H1 (cell line): ENCODE measurements around the gene CBLL1. TPM values are rescaled to one million over a fixed set of nuclear protein-coding genes. Genes with fewer than 3 reads are reported as not detected.

Experiments used
- CTCF ChIA-PET: fragments of 300-600 bp; sonication (Branson Sonifier 250); formaldehyde crosslinking; loops from one replicate; lab custom pipeline; 2021; ENCODE audit not compliant: partially characterized antibody; lab: Charles Lee
- POLR2A ChIA-PET: fragments of 300-600 bp; sonication (Branson Sonifier 250); formaldehyde crosslinking; loops from one replicate; lab custom pipeline; 2021; ENCODE audit warnings: inconsistent platforms; ENCODE audit not compliant: partially characterized antibody; lab: Charles Lee
- DNase-seq, 2 experiments: peaks; one replicate each; pipeline versions ENCODE4 v3.0.0 to v3.0.0-alpha.2; 2010 to 2022; ENCODE audit warnings: low spot score in 2 of 2, low read depth in 1 of 2, mixed read lengths in 1 of 2
- FAIRE-seq: peaks from 2 replicates; lab custom pipeline; 2011; peaks lifted over from hg19 to GRCh38; lab: Jason Lieb, UNC
- H2AFZ ChIP-seq: 2 replicates; pipeline ENCODE4 v1.8.1; 2012; ENCODE audit warnings: low read length, inconsistent platforms
- H2AK5ac ChIP-seq: 2 replicates; pipeline ENCODE4 v1.6.1; 2013; ENCODE audit warnings: low read depth, low read length
- H2BK120ac ChIP-seq: replicated peaks from 2 replicates; pipeline ENCODE3; 2013; ENCODE audit warnings: low read depth, low read length, inconsistent platforms
- H2BK12ac ChIP-seq: 2 replicates; pipeline ENCODE4 v1.6.1; 2013; ENCODE audit warnings: low read depth, low read length
- H2BK15ac ChIP-seq: 2 replicates; pipeline ENCODE4 v1.6.1; 2013; ENCODE audit warnings: low read length
- H2BK20ac ChIP-seq: 2 replicates; pipeline ENCODE4 v1.6.1; 2013; ENCODE audit warnings: low read length
- H2BK5ac ChIP-seq: 2 replicates; pipeline ENCODE4 v1.6.1; 2013; ENCODE audit warnings: low read depth, low read length
- H3K14ac ChIP-seq: 2 replicates; pipeline ENCODE4 v1.6.1; 2013; ENCODE audit warnings: inconsistent platforms; ENCODE audit not compliant: insufficient read length
- H3K18ac ChIP-seq: 2 replicates; pipeline ENCODE4 v1.6.1; 2013; ENCODE audit warnings: low read length; ENCODE audit errors: extremely low read depth
- H3K23ac ChIP-seq: 2 replicates; pipeline ENCODE4 v1.6.1; 2013; ENCODE audit warnings: inconsistent platforms; ENCODE audit not compliant: insufficient read length
- H3K23me2 ChIP-seq: 2 replicates; pipeline ENCODE4 v1.6.1; 2013; ENCODE audit warnings: low read depth, low read length
- H3K27ac ChIP-seq: 2 replicates; pipeline ENCODE4 v1.6.1; 2011; ENCODE audit warnings: low read depth, low read length, inconsistent platforms
- H3K27me3 ChIP-seq, 4 experiments: replicated peaks in 1 of 4; 1 replicate in 1 of 4; 2 replicates in 3 of 4; pipeline versions ENCODE4 v1.6.1 to v1.8.1; 2011 to 2013; ENCODE audit warnings: low read length in 3 of 4, mild to moderate bottlenecking in 3 of 4, inconsistent platforms in 2 of 4, mixed read lengths in 2 of 4, moderate library complexity in 1 of 4; ENCODE audit not compliant: control insufficient read depth in 3 of 4, insufficient read depth in 3 of 4; ENCODE audit errors: extremely low read depth in 1 of 4
- H3K36me3 ChIP-seq, 4 experiments: 2 replicates each; pipeline versions ENCODE4 v1.6.1 to v1.8.1; 2011 to 2013; ENCODE audit warnings: mild to moderate bottlenecking in 4 of 4, low read length in 3 of 4, moderate library complexity in 2 of 4, control low read depth in 1 of 4, inconsistent platforms in 1 of 4; ENCODE audit not compliant: insufficient read depth in 4 of 4, control insufficient read depth in 2 of 4
- H3K4ac ChIP-seq: replicated peaks from 2 replicates; pipeline ENCODE3; 2013; ENCODE audit warnings: low read length, low read depth, mixed read lengths, inconsistent platforms; ENCODE audit not compliant: insufficient read length
- H3K4me1 ChIP-seq, 4 experiments: replicated peaks in 1 of 4; 1 replicate in 1 of 4; 2 replicates in 3 of 4; pipeline versions ENCODE4 v1.6.1 to v1.8.1; 2011 to 2013; ENCODE audit warnings: low read length in 3 of 4, inconsistent platforms in 2 of 4, mixed read lengths in 1 of 4; ENCODE audit not compliant: insufficient read depth in 4 of 4, control insufficient read depth in 3 of 4
- H3K4me2 ChIP-seq, 2 experiments: 2 replicates each; pipeline versions ENCODE4 v1.6.1 to v1.8.1; 2011 to 2013; ENCODE audit warnings: low read depth in 2 of 2, low read length in 2 of 2, control low read depth in 1 of 2, inconsistent platforms in 1 of 2, mild to moderate bottlenecking in 1 of 2; ENCODE audit not compliant: insufficient read depth in 1 of 2
- H3K4me3 ChIP-seq, 4 experiments: fragments of 200-600, 300-600 bp in 1 of 4; sonication (generic), shearing (Covaris generic), sonication (Bioruptor Twin) in 1 of 4; 2 replicates each; pipeline versions ENCODE4 v1.5.1 to v1.8.1; 2011 to 2016; ENCODE audit warnings: low read length in 4 of 4, low read depth in 3 of 4, control low read depth in 2 of 4, inconsistent platforms in 2 of 4, mild to moderate bottlenecking in 2 of 4, mixed read lengths in 1 of 4, moderate library complexity in 1 of 4; ENCODE audit not compliant: insufficient read depth in 2 of 4; ENCODE audit errors: extremely low read depth in 1 of 4
- H3K56ac ChIP-seq: replicated peaks from 2 replicates; pipeline ENCODE3; 2013; ENCODE audit warnings: low read depth, mild to moderate bottlenecking, mixed read lengths, low read length, inconsistent platforms; ENCODE audit not compliant: insufficient read length
- H3K79me1 ChIP-seq: 2 replicates; pipeline ENCODE4 v1.6.1; 2013; ENCODE audit warnings: low read depth, low read length, control low read depth
- H3K79me2 ChIP-seq, 2 experiments: 2 replicates each; pipeline versions ENCODE4 v1.6.1 to v1.8.1; 2012 to 2013; ENCODE audit warnings: low read length in 2 of 2, mild to moderate bottlenecking in 2 of 2, inconsistent platforms in 1 of 2; ENCODE audit not compliant: insufficient read depth in 2 of 2, control insufficient read depth in 1 of 2
- H3K9ac ChIP-seq, 4 experiments: replicated peaks in 1 of 4; 1 replicate in 1 of 4; 2 replicates in 3 of 4; pipeline versions ENCODE4 v1.6.1 to v1.8.1; 2011 to 2013; ENCODE audit warnings: low read depth in 3 of 4, low read length in 3 of 4, control low read depth in 2 of 4, mild to moderate bottlenecking in 2 of 4, moderate library complexity in 2 of 4, inconsistent platforms in 1 of 4; ENCODE audit errors: extremely low read depth in 1 of 4
- H3K9me3 ChIP-seq, 2 experiments: 2 replicates each; pipeline versions ENCODE4 v1.6.1 to v1.8.1; 2012 to 2013; ENCODE audit warnings: mild to moderate bottlenecking in 2 of 2, moderate library complexity in 2 of 2, control low read depth in 1 of 2, inconsistent platforms in 1 of 2, low read depth in 1 of 2, low read length in 1 of 2, mixed read lengths in 1 of 2; ENCODE audit not compliant: insufficient read depth in 2 of 2
- H4K20me1 ChIP-seq, 2 experiments: replicated peaks in 1 of 2; 2 replicates each; pipeline versions ENCODE3 to v1.8.1; 2011 to 2013; ENCODE audit warnings: inconsistent platforms in 2 of 2, low read length in 2 of 2, mild to moderate bottlenecking in 1 of 2; ENCODE audit not compliant: insufficient read depth in 2 of 2, control insufficient read depth in 1 of 2
- H4K5ac ChIP-seq: 2 replicates; pipeline ENCODE4 v1.6.1; 2013; ENCODE audit warnings: low read length, low read depth, mixed read lengths, inconsistent platforms; ENCODE audit not compliant: insufficient read length
- H4K8ac ChIP-seq: 2 replicates; pipeline ENCODE4 v1.8.0; 2013; ENCODE audit warnings: mild to moderate bottlenecking, moderate library complexity, low read length, inconsistent platforms; ENCODE audit not compliant: insufficient read depth; ENCODE audit errors: extremely low read depth
- H4K91ac ChIP-seq: replicated peaks from 2 replicates; pipeline ENCODE3; 2013; ENCODE audit warnings: low read length, mixed read lengths, inconsistent platforms; ENCODE audit not compliant: insufficient read length
- CBX8 ChIP-seq: fragments of 300-800, 300-1000 bp; sonication (generic); IDR thresholded peaks from 2 replicates; pipeline ENCODE4 v1.7.1; 2016; ENCODE audit warnings: low read depth, low read length, borderline replicate concordance
- EP300 ChIP-seq, 2 experiments: IDR thresholded peaks; 1 replicate in 1 of 2; 2 replicates in 1 of 2; pipeline ENCODE4 v1.6.1; 2011 to 2012; ENCODE audit warnings: low read depth in 2 of 2, low read length in 2 of 2, mild to moderate bottlenecking in 2 of 2, borderline replicate concordance in 1 of 2, inconsistent platforms in 1 of 2, moderate library complexity in 1 of 2
- GABPA ChIP-seq: IDR thresholded peaks from 2 replicates; pipeline ENCODE4 v1.6.1; 2011; ENCODE audit warnings: mild to moderate bottlenecking, low read length, moderate library complexity, borderline replicate concordance; ENCODE audit not compliant: insufficient read depth
- JUND ChIP-seq: IDR thresholded peaks from 2 replicates; pipeline ENCODE4 v1.6.1; 2011; ENCODE audit warnings: mild to moderate bottlenecking, improper control_type of control experiment, low read length
- PHF8 ChIP-seq: fragments of 200-600 bp; sonication (generic); conservative IDR thresholded peaks from 2 replicates; pipeline ENCODE4 v1.7.1; 2012; ENCODE audit warnings: low read depth, mild to moderate bottlenecking, inconsistent platforms, low read length, moderate library complexity
- RAD21 ChIP-seq, 2 experiments: IDR thresholded peaks in 1 of 2; conservative IDR thresholded peaks in 1 of 2; 2 replicates each; pipeline ENCODE4 v1.6.1; 2011; ENCODE audit warnings: low read depth in 2 of 2, low read length in 2 of 2, improper control_type of control experiment in 1 of 2, inconsistent platforms in 1 of 2, mild to moderate bottlenecking in 1 of 2, moderate library complexity in 1 of 2
- RNF2 ChIP-seq: fragments of 200-900, 300-1000 bp; sonication (generic); IDR thresholded peaks from 2 replicates; pipeline ENCODE4 v1.7.1; 2016; ENCODE audit warnings: borderline replicate concordance, low read depth, mild to moderate bottlenecking, antibody characterized with exemption, low read length; ENCODE audit not compliant: poor library complexity, severe bottlenecking; ENCODE audit errors: missing control alignments
- RXRA ChIP-seq: IDR thresholded peaks from 2 replicates; pipeline ENCODE4 v1.6.1; 2011; ENCODE audit warnings: low read depth, mild to moderate bottlenecking, low read length, moderate library complexity; ENCODE audit not compliant: insufficient read depth
- SP2 ChIP-seq: IDR thresholded peaks from 2 replicates; pipeline ENCODE4 v1.6.1; 2012; ENCODE audit warnings: mild to moderate bottlenecking, low read length, inconsistent platforms
- SUZ12 ChIP-seq: fragments of 200-600 bp; sonication (generic); IDR thresholded peaks from 2 replicates; pipeline ENCODE4 v1.6.1; 2012; ENCODE audit warnings: mild to moderate bottlenecking, inconsistent platforms, low read length, moderate library complexity, mixed read lengths
- TCF12 ChIP-seq: IDR thresholded peaks from 2 replicates; pipeline ENCODE4 v1.6.1; 2011; ENCODE audit warnings: low read depth, mild to moderate bottlenecking, low read length
- WGBS, 2 experiments: shearing (Covaris generic) in 1 of 2; methylation state at CpG; one replicate each; pipeline versions ENCODE4 v1.1.6 to v1.1.7; 2013 to 2015; ENCODE audit warnings: low lambda C conversion rate in 2 of 2, mixed read lengths in 2 of 2, inconsistent platforms in 1 of 2, low coverage in 1 of 2, missing lambda C conversion rate in 1 of 2; ENCODE audit not compliant: insufficient replicate concordance in 2 of 2, insufficient coverage in 1 of 2, insufficient read length in 1 of 2; ENCODE audit errors: extremely low coverage in 1 of 2, missing lambda C conversion rate in 1 of 2; 5-methylcytosine and 5-hydroxymethylcytosine counted together
- polyA plus RNA-seq, 7 experiments: library from polyadenylated mRNA; depleted of rRNA in 3 of 7; stranded (reverse) in 5 of 7; unstranded in 2 of 7; fragments of >200 nt in 5 of 7; fragments of 200-250 nt in 2 of 7; gene quantifications; 1 replicate in 5 of 7; 2 replicates in 1 of 7; 4 replicates in 1 of 7; pipeline versions ENCODE4 v1.2.1 to v1.2.3, GENCODE V29; 2011 to 2013; ENCODE audit warnings: missing spikeins in 2 of 7, mixed read lengths in 2 of 7
- total RNA-seq: library from RNA; stranded (reverse); fragmentation: NEBNext Ultra II Directional; extraction: Animal tissue kit (Norgen Biotek cat#: 25700); gene quantifications from 2 replicates; pipeline ENCODE4 v1.2.1, GENCODE V29; 2021
- TF ChIP-seq, protein P1 (sequence below): IDR thresholded peaks from 2 replicates; pipeline ENCODE4 v1.6.1; 2012; ENCODE audit warnings: low read length, inconsistent platforms

CBLL1 gene
- total and polyA plus RNA-seq, 2 of the 8 experiments (the other 6 are each of a cell fraction or from before 2014, with no cell fraction given), result 27.0 to 34.0 TPM

DNA sequence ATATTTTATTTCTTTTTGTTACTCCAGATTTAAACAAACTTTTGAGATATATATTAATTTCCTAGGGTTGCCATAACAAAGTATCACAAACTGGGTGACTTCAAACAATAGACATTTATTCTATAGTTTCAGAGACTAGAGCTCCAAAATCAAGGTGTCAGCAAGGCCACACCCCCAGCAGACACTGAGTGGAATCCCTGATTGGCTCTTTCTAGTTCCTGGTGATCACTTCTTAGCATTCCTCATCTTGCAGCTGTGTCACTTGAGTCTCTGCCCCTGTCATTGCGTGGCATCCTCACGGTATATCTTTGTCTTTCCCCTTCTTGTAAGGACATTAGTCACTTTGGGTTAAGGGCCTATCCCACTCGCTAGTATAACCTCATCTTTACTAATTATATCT, 66.7 kb downstream of the CBLL1 start:
- no peaks in the 10 kb centered on the region for H3K4me1 ChIP-seq
- no peak overlapping the region for H4K5ac ChIP-seq
- H3K56ac ChIP-seq, result no peak overlapping the region
- no peak overlapping the region for H2BK15ac ChIP-seq
- no peak overlapping the region for H3K23ac ChIP-seq
- no peak overlapping the region for H2BK120ac ChIP-seq
- no peak overlapping the region for H2BK20ac ChIP-seq
- 80% methylated on average over 3 of the region's 3 CpGs; no CpG with 5 or more reads in 1 of the 2 experiments for WGBS, 2 experiments
- DNase-seq (no peak), FAIRE-seq (no peak)
- H3K23me2 ChIP-seq, result no peaks in the 10 kb centered on the region
- H3K36me3 ChIP-seq, result no peaks in the 10 kb centered on the region
- no peak overlapping the region for H2AFZ ChIP-seq
- CTCF ChIA-PET, result no interaction called here
- H3K9ac ChIP-seq, result no peak overlapping the region
- H3K14ac ChIP-seq, result no peak overlapping the region
- no peak overlapping the region for H4K91ac ChIP-seq
- H2BK5ac ChIP-seq, result no peak overlapping the region
- no peak overlapping the region for H4K8ac ChIP-seq
- no peak overlapping the region for H2AK5ac ChIP-seq
- H3K79me1 ChIP-seq, result no peaks in the 10 kb centered on the region
- H3K4me3 ChIP-seq, result no peak overlapping the region
- H3K79me2 ChIP-seq, result no peaks in the 10 kb centered on the region
- H3K4ac ChIP-seq, result no peak overlapping the region
- H2BK12ac ChIP-seq, result no peak overlapping the region
- no peaks in the 10 kb centered on the region for H3K27me3 ChIP-seq
- H3K27ac ChIP-seq, result no peak overlapping the region
- H3K4me2 ChIP-seq, result no peak overlapping the region
- H4K20me1 ChIP-seq, result peaks cover 0 to 1% of the 10 kb centered on the region in 2 experiments
- POLR2A ChIA-PET, result no interaction called here
- no peaks in the 10 kb centered on the region for H3K9me3 ChIP-seq
- H3K18ac ChIP-seq, result no peak overlapping the region
- TF ChIP-seq SP2 (no peak), CBX8 (no peak), SUZ12 (no peak), GABPA (no peak), JUND (no peak), RXRA (no peak), RAD21 (IDR thresholded peaks at IDR 0.05 in 1 of 2, conservative IDR thresholded peaks at IDR 0.05 in 1 of 2; ENCODE audit: low read depth in 2 of 2, low read length in 2 of 2) (no peak), PHF8 (no peak), RNF2 (no peak), TCF12 (no peak), EP300 (IDR thresholded peaks at IDR 0.05; ENCODE audit: borderline replicate concordance in 1 of 2, low read depth in 2 of 2, low read length in 2 of 2) (no peak)
- TF ChIP-seq, protein P1, sequence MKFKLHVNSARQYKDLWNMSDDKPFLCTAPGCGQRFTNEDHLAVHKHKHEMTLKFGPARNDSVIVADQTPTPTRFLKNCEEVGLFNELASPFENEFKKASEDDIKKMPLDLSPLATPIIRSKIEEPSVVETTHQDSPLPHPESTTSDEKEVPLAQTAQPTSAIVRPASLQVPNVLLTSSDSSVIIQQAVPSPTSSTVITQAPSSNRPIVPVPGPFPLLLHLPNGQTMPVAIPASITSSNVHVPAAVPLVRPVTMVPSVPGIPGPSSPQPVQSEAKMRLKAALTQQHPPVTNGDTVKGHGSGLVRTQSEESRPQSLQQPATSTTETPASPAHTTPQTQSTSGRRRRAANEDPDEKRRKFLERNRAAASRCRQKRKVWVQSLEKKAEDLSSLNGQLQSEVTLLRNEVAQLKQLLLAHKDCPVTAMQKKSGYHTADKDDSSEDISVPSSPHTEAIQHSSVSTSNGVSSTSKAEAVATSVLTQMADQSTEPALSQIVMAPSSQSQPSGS, result no peak
